Mesothelial cell of epicardium (in vitro differentiated cells): ENCODE measurements around the gene ZXDC. TPM values are rescaled to one million over a fixed set of nuclear protein-coding genes. Genes with fewer than 3 reads are reported as not detected.

ENCODE experiments used
- DNase-seq, 2 experiments: peaks; one replicate each; pipeline ENCODE4 v3.0.0; 2021; ENCODE audit warnings: low spot score in 2 of 2; ENCODE audit not compliant: unreplicated experiment in 2 of 2
- H3K27ac Mint-ChIP-seq: 2 replicates; pipeline ENCODE4 v1.8.0; 2021; ENCODE audit warnings: mixed read lengths
- H3K27me3 Mint-ChIP-seq: 2 replicates; pipeline ENCODE4 v1.8.0; 2021; ENCODE audit warnings: low read depth, mixed read lengths
- H3K36me3 Mint-ChIP-seq: 2 replicates; pipeline ENCODE4 v1.8.0; 2021; ENCODE audit warnings: mixed read lengths
- H3K4me1 Mint-ChIP-seq: 2 replicates; pipeline ENCODE4 v1.8.0; 2021; ENCODE audit warnings: mixed read lengths
- H3K4me3 Mint-ChIP-seq: 2 replicates; pipeline ENCODE4 v1.8.0; 2021; ENCODE audit warnings: mild to moderate bottlenecking, moderate library complexity, mixed read lengths
- H3K9me3 Mint-ChIP-seq: 2 replicates; pipeline ENCODE4 v1.8.0; 2021; ENCODE audit warnings: mixed read lengths
- CTCF ChIP-seq: fragments of 200-600 bp; sonication (generic); IDR thresholded peaks from one replicate; pipeline ENCODE4 v1.5.0; 2021; ENCODE audit warnings: antibody characterized with exemption; ENCODE audit not compliant: unreplicated experiment
- total RNA-seq: library from RNA; stranded (reverse); gene quantifications from 3 replicates; pipeline ENCODE4 v1.2.1, GENCODE V29; 2021

Gene ZXDC
- total RNA-seq, 1 donor from 2014 or later = 34.2 TPM

- H3K4me3 Mint-ChIP-seq = no peak overlapping the region
- H3K27ac Mint-ChIP-seq = no peak overlapping the region
- peaks cover 5% of the 10 kb centered on the region for H3K9me3 Mint-ChIP-seq
- TF ChIP-seq CTCF = no peak
- DNase-seq = no peak
- no peaks in the 10 kb centered on the region for H3K4me1 Mint-ChIP-seq
- no peaks in the 10 kb centered on the region for H3K36me3 Mint-ChIP-seq
- peaks cover 18% of the 10 kb centered on the region for H3K27me3 Mint-ChIP-seq
Observed at GRCh38 chr3:126399351-126399735, 76.3 kb downstream of the ZXDC start.

GRCh38 chr3:126398423-126399350 is 77.0 kb downstream of the ZXDC start:
- TF ChIP-seq CTCF = no peak
- H3K4me3 Mint-ChIP-seq = no peak overlapping the region
- H3K27ac Mint-ChIP-seq = no peak overlapping the region
- no peak for DNase-seq
- no peaks in the 10 kb centered on the region for H3K36me3 Mint-ChIP-seq
- peaks cover 21% of the 10 kb centered on the region for H3K27me3 Mint-ChIP-seq
- peaks cover 5% of the 10 kb centered on the region for H3K9me3 Mint-ChIP-seq
- no peaks in the 10 kb centered on the region for H3K4me1 Mint-ChIP-seq

GRCh38 chr3:126397610-126398422 is 77.9 kb downstream of the ZXDC start:
- no peak overlapping the region for H3K4me3 Mint-ChIP-seq
- no peak for DNase-seq
- TF ChIP-seq CTCF = no peak
- no peak overlapping the region for H3K27ac Mint-ChIP-seq
- H3K4me1 Mint-ChIP-seq = no peaks in the 10 kb centered on the region
- H3K27me3 Mint-ChIP-seq = peaks cover 28% of the 10 kb centered on the region
- no peaks in the 10 kb centered on the region for H3K36me3 Mint-ChIP-seq
- peaks cover 5% of the 10 kb centered on the region for H3K9me3 Mint-ChIP-seq

GRCh38 chr3:126396536-126396935 is 79.2 kb downstream of the ZXDC start:
- peaks cover 40% of the 10 kb centered on the region for H3K27me3 Mint-ChIP-seq
- no peak overlapping the region for H3K27ac Mint-ChIP-seq
- TF ChIP-seq CTCF = no peak
- no peak for DNase-seq
- peaks cover 5% of the 10 kb centered on the region for H3K9me3 Mint-ChIP-seq
- H3K4me3 Mint-ChIP-seq = no peak overlapping the region
- no peaks in the 10 kb centered on the region for H3K36me3 Mint-ChIP-seq
- H3K4me1 Mint-ChIP-seq = no peaks in the 10 kb centered on the region

- TF ChIP-seq CTCF = no peak
- DNase-seq = no peak
- Mint-ChIP-seq H3K27me3 (peaks cover 46% of the 10 kb centered on the region), H3K27ac (no peak overlapping the region), H3K36me3 (no peaks in the 10 kb centered on the region), H3K4me1 (no peaks in the 10 kb centered on the region), H3K9me3 (peaks cover 5% of the 10 kb centered on the region), H3K4me3 (no peak overlapping the region)
Observed at GRCh38 chr3:126395846-126396513, 79.7 kb downstream of the ZXDC start.
